RWPE2 (cell line): ENCODE data around the gene PHRF1.

Source experiments
- ATAC-seq: fragments of 200-7000 bp; cut with Tn5 transposase; 3 replicates; pipeline ENCODE4 v1.9.1; 2021; ENCODE audit warnings: low read depth
- DNase-seq: peaks from one replicate; pipeline ENCODE4 v3.0.0-alpha.2; 2020; ENCODE audit warnings: low spot score
- H3K27ac ChIP-seq: fragments of 450-650 bp; 2 replicates; pipeline ENCODE4 v1.5.1; 2017; ENCODE audit warnings: mild to moderate bottlenecking; ENCODE audit not compliant: poor library complexity, severe bottlenecking
- H3K27me3 ChIP-seq: fragments of 250-450 bp; sonication (Bioruptor Pico); 2 replicates; pipeline ENCODE4 v1.5.1; 2021; ENCODE audit warnings: mild to moderate bottlenecking, moderate library complexity; ENCODE audit not compliant: insufficient read depth, poor library complexity, severe bottlenecking
- H3K36me3 ChIP-seq: fragments of 250-450 bp; sonication (Bioruptor Pico); 2 replicates; pipeline ENCODE4 v1.5.1; 2020; ENCODE audit warnings: low read depth, mild to moderate bottlenecking, moderate library complexity
- H3K4me1 ChIP-seq: fragments of 250-450 bp; sonication (Bioruptor Pico); 2 replicates; pipeline ENCODE4 v1.5.1; 2021; ENCODE audit warnings: mild to moderate bottlenecking, moderate library complexity; ENCODE audit not compliant: insufficient read depth, poor library complexity, severe bottlenecking
- H3K4me3 ChIP-seq: fragments of 250-450 bp; sonication (Bioruptor Pico); 2 replicates; pipeline ENCODE4 v1.5.1; 2021; ENCODE audit warnings: mild to moderate bottlenecking, moderate library complexity; ENCODE audit not compliant: severe bottlenecking
- H3K9me3 ChIP-seq: fragments of 250-450 bp; sonication (Bioruptor Pico); 2 replicates; pipeline ENCODE4 v1.5.1; 2021; ENCODE audit warnings: mild to moderate bottlenecking, moderate library complexity; ENCODE audit not compliant: severe bottlenecking
- TF ChIP-seq, protein P1 (sequence below): fragments of 450-650 bp; IDR thresholded peaks from one replicate; pipeline ENCODE4 v1.5.1; 2017; ENCODE audit warnings: mild to moderate bottlenecking, moderate library complexity; ENCODE audit not compliant: poor library complexity, severe bottlenecking

Gene PHRF1

GRCh38 chr11:608791-609251 is 32.6 kb downstream of the PHRF1 start:
- ATAC-seq (no peak), DNase-seq (peak; percentile 57)
- Histone ChIP-seq H3K4me1 (peaks cover 2% of the 10 kb centered on the region), H3K9me3 (no peaks in the 10 kb centered on the region), H3K4me3 (no peak overlapping the region), H3K36me3 (peaks cover 86% of the 10 kb centered on the region), H3K27me3 (no peaks in the 10 kb centered on the region), H3K27ac (no peak overlapping the region)
- TF ChIP-seq, protein P1, sequence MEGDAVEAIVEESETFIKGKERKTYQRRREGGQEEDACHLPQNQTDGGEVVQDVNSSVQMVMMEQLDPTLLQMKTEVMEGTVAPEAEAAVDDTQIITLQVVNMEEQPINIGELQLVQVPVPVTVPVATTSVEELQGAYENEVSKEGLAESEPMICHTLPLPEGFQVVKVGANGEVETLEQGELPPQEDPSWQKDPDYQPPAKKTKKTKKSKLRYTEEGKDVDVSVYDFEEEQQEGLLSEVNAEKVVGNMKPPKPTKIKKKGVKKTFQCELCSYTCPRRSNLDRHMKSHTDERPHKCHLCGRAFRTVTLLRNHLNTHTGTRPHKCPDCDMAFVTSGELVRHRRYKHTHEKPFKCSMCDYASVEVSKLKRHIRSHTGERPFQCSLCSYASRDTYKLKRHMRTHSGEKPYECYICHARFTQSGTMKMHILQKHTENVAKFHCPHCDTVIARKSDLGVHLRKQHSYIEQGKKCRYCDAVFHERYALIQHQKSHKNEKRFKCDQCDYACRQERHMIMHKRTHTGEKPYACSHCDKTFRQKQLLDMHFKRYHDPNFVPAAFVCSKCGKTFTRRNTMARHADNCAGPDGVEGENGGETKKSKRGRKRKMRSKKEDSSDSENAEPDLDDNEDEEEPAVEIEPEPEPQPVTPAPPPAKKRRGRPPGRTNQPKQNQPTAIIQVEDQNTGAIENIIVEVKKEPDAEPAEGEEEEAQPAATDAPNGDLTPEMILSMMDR, result no peak

- H3K36me3 ChIP-seq, result peaks cover 86% of the 10 kb centered on the region
- no peak overlapping the region for H3K27ac ChIP-seq
- no peaks in the 10 kb centered on the region for H3K9me3 ChIP-seq
- H3K27me3 ChIP-seq, result no peaks in the 10 kb centered on the region
- peaks cover 8% of the 10 kb centered on the region for H3K4me1 ChIP-seq
- peak; percentile 54 for DNase-seq
- TF ChIP-seq, protein P1, result no peak
- no peak for ATAC-seq
- no peak overlapping the region for H3K4me3 ChIP-seq
Measured at GRCh38 chr11:609341-609811, 33.1 kb downstream of the PHRF1 start.

GRCh38 chr11:610146-610801 is 34.0 kb downstream of the PHRF1 start:
- Histone ChIP-seq H3K9me3 (no peaks in the 10 kb centered on the region), H3K27ac (no peak overlapping the region), H3K27me3 (no peaks in the 10 kb centered on the region), H3K4me3 (no peak overlapping the region), H3K4me1 (peaks cover 10% of the 10 kb centered on the region), H3K36me3 (peaks cover 77% of the 10 kb centered on the region)
- no peak for ATAC-seq
- DNase-seq, result peak; percentile 61
- TF ChIP-seq, protein P1, result no peak

GRCh38 chr11:611001-611996 is 35.0 kb downstream of the PHRF1 start:
- ATAC-seq (no peak), DNase-seq (peak; percentile 65)
- Histone ChIP-seq H3K27me3 (no peaks in the 10 kb centered on the region), H3K9me3 (no peaks in the 10 kb centered on the region), H3K36me3 (peaks cover 68% of the 10 kb centered on the region), H3K4me1 (peaks cover 10% of the 10 kb centered on the region), H3K27ac (no peak overlapping the region), H3K4me3 (no peak overlapping the region)
- TF ChIP-seq, protein P1, result no peak
